GM18951 (cell line): Measurements from ENCODE around the gene LHFPL3.
"Not testable (repeated sequence)": the region's sequence is repeated elsewhere in the genome, so short reads cannot be mapped to it uniquely, and the experiment has no call there.

ENCODE experiments used
- POLR2A ChIP-seq: IDR thresholded peaks from 4 replicates; pipeline ENCODE4 v1.6.1; 2011; ENCODE audit warnings: mild to moderate bottlenecking; ENCODE audit not compliant: insufficient read length, insufficient read depth; ENCODE audit errors: extremely low read depth
- in situ Hi-C: fragments of 300-500 bp; cut with MboI; formaldehyde crosslinking; loops from one replicate; pipeline ENCODE4 v1.12.0; 2022; ENCODE audit warnings: low sequenced_read_pairs, mixed read lengths, inconsistent platforms; ENCODE audit not compliant: unreplicated experiment

The LHFPL3 gene

DNA sequence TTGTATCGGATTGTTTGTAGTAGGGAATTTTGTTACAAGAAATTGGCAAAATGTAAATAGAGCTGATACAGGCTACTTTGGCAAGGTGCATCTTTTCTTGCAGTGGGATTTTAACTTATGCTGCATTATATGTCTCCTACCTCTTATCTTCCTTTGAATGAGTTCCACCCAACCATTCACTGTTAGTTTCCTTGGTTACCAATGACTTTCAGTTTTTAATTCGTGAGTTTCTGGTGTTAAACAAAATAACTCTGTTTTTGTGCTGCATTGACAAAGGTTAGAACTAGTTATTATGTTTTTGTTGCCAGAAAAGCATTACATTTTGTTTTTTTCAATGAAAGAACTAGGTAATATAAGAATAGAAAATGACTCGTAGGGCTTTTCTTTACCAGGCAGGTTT, 327.2 kb downstream of the LHFPL3 start:
- TF ChIP-seq POLR2A: no peak
- in situ Hi-C loops: no loop called here

- in situ Hi-C loops: no loop called here
- no peak for TF ChIP-seq POLR2A
These were observed 328.1 kb downstream of the LHFPL3 start for GRCh38 chr7:104656467-104656866.

GRCh38 chr7:104657134-104657533, 328.7 kb downstream of the LHFPL3 start:
- in situ Hi-C loops: no loop called here

DNA sequence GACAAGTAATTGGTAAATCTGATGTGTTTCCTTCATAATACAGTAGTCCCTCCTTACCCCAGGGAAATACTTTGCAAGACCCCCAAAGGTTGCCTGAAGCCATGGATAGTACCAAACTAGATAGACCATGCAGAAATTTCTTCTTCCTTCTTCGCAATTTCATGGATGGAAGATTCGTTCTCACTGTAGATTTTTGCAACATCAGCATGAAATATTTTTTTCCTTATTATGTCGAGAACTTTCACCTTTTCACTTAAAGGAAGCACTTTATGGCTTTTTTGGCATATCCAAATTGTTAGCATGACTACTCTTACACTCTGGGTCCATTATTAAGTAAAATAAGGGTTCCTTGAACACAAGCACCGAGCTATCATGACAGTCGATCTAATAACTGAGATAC, 333.2 kb downstream of the LHFPL3 start:
- TF ChIP-seq POLR2A: no peak
- in situ Hi-C loops: no loop called here

More at GRCh38 chr7:104657134-104657533, 328.7 kb downstream of the LHFPL3 start:
- TF ChIP-seq POLR2A: no peak

- TF ChIP-seq POLR2A: no peak
- in situ Hi-C loops: no loop called here
These were observed 336.2 kb downstream of the LHFPL3 start for GRCh38 chr7:104664648-104665047.

- TF ChIP-seq POLR2A: no peak
- in situ Hi-C loops: no loop called here
These were observed 349.2 kb downstream of the LHFPL3 start for GRCh38 chr7:104677587-104677986.

- no peak for TF ChIP-seq POLR2A
- in situ Hi-C loops: no loop called here
These were observed 350.7 kb downstream of the LHFPL3 start for GRCh38 chr7:104679085-104679484.

- TF ChIP-seq POLR2A: no peak
- in situ Hi-C loops: no loop called here
These were observed 357.9 kb downstream of the LHFPL3 start for GRCh38 chr7:104686286-104686685.

DNA sequence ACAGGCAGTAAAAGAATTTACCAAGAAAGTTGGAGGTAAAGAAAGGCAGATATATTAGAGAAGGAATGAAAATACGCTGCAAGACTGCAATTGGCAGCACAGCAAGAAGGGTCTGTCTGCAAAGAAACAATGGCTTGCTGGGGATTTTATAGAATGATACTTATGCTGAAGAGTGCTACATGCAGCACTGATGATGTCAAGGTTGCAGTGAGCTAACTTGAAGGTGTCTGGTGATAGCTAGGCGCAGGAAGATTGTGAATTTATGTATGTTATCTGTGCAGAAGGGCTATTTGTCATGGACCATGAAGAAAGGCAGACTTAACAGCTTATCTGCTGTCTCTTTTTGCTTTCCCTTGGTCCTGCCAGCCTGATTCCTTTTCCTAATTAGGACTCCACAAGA, 366.3 kb downstream of the LHFPL3 start:
- in situ Hi-C loops: no loop called here
- no peak for TF ChIP-seq POLR2A

- no peak for TF ChIP-seq POLR2A
- in situ Hi-C loops: no loop called here
These were observed 367.2 kb downstream of the LHFPL3 start for GRCh38 chr7:104695563-104695962.

DNA sequence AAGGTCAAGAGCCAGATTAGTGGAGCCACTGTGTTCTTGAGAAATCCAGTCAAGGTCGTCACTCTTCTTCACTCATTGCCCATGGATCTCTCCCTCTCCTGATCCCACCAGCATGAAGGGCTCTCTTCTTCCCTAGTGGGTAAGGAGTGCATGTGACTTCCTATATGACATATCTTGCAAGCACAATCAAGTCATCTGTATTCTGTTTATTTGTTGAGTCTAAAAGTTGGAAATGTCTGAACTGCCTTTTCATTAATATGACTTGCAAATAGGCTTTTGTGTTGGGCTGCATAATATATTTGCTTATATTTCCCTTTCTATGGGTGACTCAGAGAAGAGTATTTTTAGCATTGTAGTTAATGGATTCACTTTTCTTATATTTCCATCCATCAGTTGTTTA, 371.9 kb downstream of the LHFPL3 start:
- in situ Hi-C loops: no loop called here

DNA sequence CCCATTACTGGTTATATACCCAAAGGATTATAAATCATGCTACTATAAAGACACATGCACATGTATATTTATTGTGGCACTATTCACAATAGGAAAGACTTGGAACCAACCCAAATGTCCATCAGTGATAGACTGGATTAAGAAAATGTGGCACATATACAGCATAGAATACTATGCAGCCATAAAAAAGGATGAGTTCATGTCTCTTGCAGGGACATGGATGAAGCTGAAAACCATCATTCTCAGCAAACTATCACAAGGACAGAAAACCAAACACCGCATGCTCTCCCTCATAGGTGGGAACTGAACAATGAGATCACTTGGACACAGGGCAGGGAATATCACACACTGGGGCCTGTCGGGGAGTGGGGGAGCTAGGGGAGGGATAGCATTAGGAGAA, 392.6 kb downstream of the LHFPL3 start:
- in situ Hi-C loops: not testable (repeated sequence)

More for the DNA sequence above, 371.9 kb downstream of the LHFPL3 start:
- no peak for TF ChIP-seq POLR2A

DNA sequence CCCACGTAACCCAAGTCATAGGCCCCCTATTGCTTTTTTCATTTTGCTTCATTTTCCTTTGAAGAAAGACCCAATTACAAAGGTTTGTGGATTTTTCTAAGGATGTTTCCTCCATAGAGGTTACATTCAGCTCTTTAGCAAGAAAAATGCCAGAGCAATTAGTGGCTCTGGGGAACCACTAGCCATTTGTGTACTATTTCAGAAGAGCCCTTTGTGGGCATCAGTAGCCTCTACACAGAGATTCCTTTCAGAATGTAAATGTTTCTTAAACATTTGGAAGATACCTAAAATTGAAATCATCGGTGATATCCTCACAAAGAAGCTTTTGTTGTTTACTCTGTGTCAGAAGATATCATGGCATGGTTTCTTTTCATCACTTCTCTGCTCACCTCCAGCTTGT, 394.6 kb downstream of the LHFPL3 start:
- in situ Hi-C loops: no loop called here

GRCh38 chr7:104758504-104758903, 430.1 kb downstream of the LHFPL3 start:
- in situ Hi-C loops: no loop called here
- no peak for TF ChIP-seq POLR2A

More for the DNA sequence above, 394.6 kb downstream of the LHFPL3 start:
- TF ChIP-seq POLR2A: no peak

DNA sequence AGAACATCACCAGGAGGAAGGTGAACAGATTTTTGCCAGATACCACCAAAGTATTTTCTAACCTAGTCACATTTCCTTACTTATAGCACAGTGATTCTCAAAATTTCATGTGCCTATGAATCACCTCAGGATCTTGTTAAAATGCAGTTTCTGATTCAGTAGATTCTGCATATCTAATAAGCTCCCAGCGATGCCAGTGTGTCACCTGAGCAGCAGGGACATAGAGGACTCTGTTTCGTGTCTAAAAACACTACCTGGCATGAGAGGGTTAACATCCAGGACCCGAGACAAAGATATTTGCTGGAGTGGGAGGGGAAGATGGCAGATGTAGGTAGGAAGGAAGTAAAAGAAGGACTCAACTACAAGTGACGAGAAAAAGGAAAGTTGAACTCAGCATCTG, 433.5 kb downstream of the LHFPL3 start:
- in situ Hi-C loops: no loop called here
- no peak for TF ChIP-seq POLR2A
